HepG2 (cell line): ENCODE results near the gene SORL1-AS1.

Experiments used
- CCDC6 ChIP-seq: sonication (generic); formaldehyde crosslinking; IDR thresholded peaks from 2 replicates; pipeline ENCODE4 v1.8.1; 2022; ENCODE audit warnings: mild to moderate bottlenecking, missing genetic modification reagents, moderate library complexity
- GABPA ChIP-seq, 2 experiments: IDR thresholded peaks; 2 replicates each; pipeline ENCODE4 v1.6.1; 2011 to 2016; ENCODE audit warnings: low read depth in 2 of 2, low read length in 1 of 2, missing biosample characterization in 1 of 2, missing genetic modification characterization in 1 of 2
- HBP1 ChIP-seq: IDR thresholded peaks from 2 replicates; pipeline ENCODE4 v1.6.1; 2016; ENCODE audit warnings: low read depth, control low read depth
- HINFP ChIP-seq: sonication (generic); formaldehyde crosslinking; IDR thresholded peaks from 2 replicates; pipeline ENCODE4 v1.4.0; 2020; ENCODE audit warnings: low read depth, mild to moderate bottlenecking, missing genetic modification reagents
- KAT2B ChIP-seq: fragments of 150-350 bp; IDR thresholded peaks from 2 replicates; pipeline ENCODE4 v1.6.1; 2014; ENCODE audit warnings: low read depth, low read length, borderline replicate concordance
- KLF9 ChIP-seq: IDR thresholded peaks from 2 replicates; pipeline ENCODE4 v1.6.1; 2016; ENCODE audit warnings: low read depth
- MAX ChIP-seq: IDR thresholded peaks from 2 replicates; pipeline ENCODE4 v1.6.1; 2012; ENCODE audit warnings: inconsistent platforms
- MIER2 ChIP-seq: IDR thresholded peaks from 2 replicates; pipeline ENCODE4 v1.6.1; 2016; ENCODE audit warnings: missing biosample characterization, missing genetic modification reagents
- NFIC ChIP-seq: IDR thresholded peaks from 2 replicates; pipeline ENCODE4 v1.6.1; 2012; ENCODE audit warnings: mild to moderate bottlenecking, low read length, inconsistent platforms
- PHF21A ChIP-seq: sonication (generic); formaldehyde crosslinking; IDR thresholded peaks from 2 replicates; pipeline ENCODE4 v1.5.0; 2020; ENCODE audit warnings: mild to moderate bottlenecking, missing genetic modification reagents
- PHF5A ChIP-seq: IDR thresholded peaks from one replicate; pipeline ENCODE4 v1.6.1; 2018; ENCODE audit warnings: low read depth, missing genetic modification reagents; ENCODE audit not compliant: unreplicated experiment
- TOPORS ChIP-seq: sonication (generic); formaldehyde crosslinking; IDR thresholded peaks from 2 replicates; pipeline ENCODE4 v1.8.0; 2023; ENCODE audit warnings: mild to moderate bottlenecking, missing genetic modification reagents
- ZBTB3 ChIP-seq: sonication (generic); formaldehyde crosslinking; IDR thresholded peaks from 2 replicates; pipeline ENCODE4 v1.4.0; 2020; ENCODE audit warnings: low read depth, mild to moderate bottlenecking, moderate library complexity, missing genetic modification reagents, borderline replicate concordance
- ZFP90 ChIP-seq: sonication (generic); formaldehyde crosslinking; IDR thresholded peaks from 2 replicates; pipeline ENCODE4 v1.8.0; 2022; ENCODE audit warnings: missing genetic modification reagents, mild to moderate bottlenecking, inconsistent platforms, borderline replicate concordance
- ZNF10 ChIP-seq: sonication (generic); formaldehyde crosslinking; IDR thresholded peaks from 2 replicates; pipeline ENCODE4 v1.4.0; 2020; ENCODE audit warnings: mild to moderate bottlenecking, low read depth, missing genetic modification reagents, borderline replicate concordance
- ZNF260 ChIP-seq: sonication (generic); formaldehyde crosslinking; IDR thresholded peaks from 2 replicates; pipeline ENCODE4 v1.4.0; 2020; ENCODE audit warnings: missing genetic modification reagents, low read depth, mild to moderate bottlenecking, borderline replicate concordance
- ZNF343 ChIP-seq: sonication (generic); formaldehyde crosslinking; IDR thresholded peaks from 2 replicates; pipeline ENCODE4 v1.4.0; 2020; ENCODE audit warnings: mild to moderate bottlenecking, missing genetic modification reagents
- ZNF530 ChIP-seq: sonication (generic); formaldehyde crosslinking; IDR thresholded peaks from 2 replicates; pipeline ENCODE4 v1.5.0; 2020; ENCODE audit warnings: low read depth, mild to moderate bottlenecking, missing genetic modification reagents
- ZNF616 ChIP-seq: sonication (generic); formaldehyde crosslinking; IDR thresholded peaks from 2 replicates; pipeline ENCODE4 v1.5.0; 2020; ENCODE audit warnings: low read depth, mild to moderate bottlenecking, missing genetic modification reagents
- ZNF773 ChIP-seq: sonication (generic); formaldehyde crosslinking; IDR thresholded peaks from 2 replicates; pipeline ENCODE4 v1.4.0; 2020; ENCODE audit warnings: missing genetic modification reagents, borderline replicate concordance
- ZUFSP ChIP-seq: sonication (generic); formaldehyde crosslinking; IDR thresholded peaks from 2 replicates; pipeline ENCODE4 v1.9.0; 2021; ENCODE audit warnings: missing genetic modification reagents, mild to moderate bottlenecking, borderline replicate concordance
- TF ChIP-seq, protein P1 (sequence below): IDR thresholded peaks from 2 replicates; pipeline ENCODE4 v1.6.1; 2016; ENCODE audit warnings: missing compliant biosample characterization, missing genetic modification reagents, borderline replicate concordance

SORL1-AS1 gene

GRCh38 chr11:121451986-121452608, 670 bp downstream of the SORL1-AS1 start, which contains the start of gene SORL1 (continued):
- TF ChIP-seq ZNF10 (no peak), ZNF343 (peak; percentile 75; the same call in 1 of the 2 replicates), HBP1 (CRISPR knock-in tag) (peak; percentile 75; the same call in 1 of the 2 replicates), ZNF530 (peak; percentile 32; the same call in 1 of the 2 replicates), KAT2B (no peak), TOPORS (CRISPR knock-in tag) (no peak; the same call in 1 of the 2 replicates), ZBTB3 (CRISPR knock-in tag) (no peak), NFIC (no peak), PHF5A (CRISPR knock-in tag) (no peak), ZNF260 (CRISPR knock-in tag) (no peak), ZNF616 (CRISPR knock-in tag) (no peak), KLF9 (CRISPR knock-in tag) (no peak), ZFP90 (CRISPR knock-in tag) (0 out of 2 replicates have a peak, but pooled peaks have one; percentile 17), ZNF773 (CRISPR knock-in tag) (no peak; the same call in 1 of the 2 replicates), GABPA (IDR thresholded peaks at IDR 0.05; ENCODE audit: low read depth, low read length) (no peak), GABPA (CRISPR knock-in tag; IDR thresholded peaks at IDR 0.05; ENCODE audit: low read depth) (no peak), ZUFSP (CRISPR knock-in tag) (no peak), PHF21A (CRISPR knock-in tag) (peak; percentile 43; the same call in 1 of the 2 replicates), MAX (peak; percentile 69; the same call in 1 of the 2 replicates), MIER2 (CRISPR knock-in tag) (no peak), CCDC6 (peak; percentile 13; the same call in 1 of the 2 replicates), HINFP (CRISPR knock-in tag) (0 out of 2 replicates have a peak, but pooled peaks have one; percentile 33)
- TF ChIP-seq, protein P1, sequence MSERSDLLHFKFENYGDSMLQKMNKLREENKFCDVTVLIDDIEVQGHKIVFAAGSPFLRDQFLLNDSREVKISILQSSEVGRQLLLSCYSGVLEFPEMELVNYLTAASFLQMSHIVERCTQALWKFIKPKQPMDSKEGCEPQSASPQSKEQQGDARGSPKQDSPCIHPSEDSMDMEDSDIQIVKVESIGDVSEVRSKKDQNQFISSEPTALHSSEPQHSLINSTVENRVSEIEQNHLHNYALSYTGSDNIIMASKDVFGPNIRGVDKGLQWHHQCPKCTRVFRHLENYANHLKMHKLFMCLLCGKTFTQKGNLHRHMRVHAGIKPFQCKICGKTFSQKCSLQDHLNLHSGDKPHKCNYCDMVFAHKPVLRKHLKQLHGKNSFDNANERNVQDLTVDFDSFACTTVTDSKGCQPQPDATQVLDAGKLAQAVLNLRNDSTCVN, result no peak
